ENCODE results near the gene ZNF492. TPM values are rescaled to one million over a fixed set of nuclear protein-coding genes. Genes with fewer than 3 reads are reported as not detected.

Gene ZNF492
- total RNA-seq, result 0.57 and 0.65 TPM in 2 replicates

DNA sequence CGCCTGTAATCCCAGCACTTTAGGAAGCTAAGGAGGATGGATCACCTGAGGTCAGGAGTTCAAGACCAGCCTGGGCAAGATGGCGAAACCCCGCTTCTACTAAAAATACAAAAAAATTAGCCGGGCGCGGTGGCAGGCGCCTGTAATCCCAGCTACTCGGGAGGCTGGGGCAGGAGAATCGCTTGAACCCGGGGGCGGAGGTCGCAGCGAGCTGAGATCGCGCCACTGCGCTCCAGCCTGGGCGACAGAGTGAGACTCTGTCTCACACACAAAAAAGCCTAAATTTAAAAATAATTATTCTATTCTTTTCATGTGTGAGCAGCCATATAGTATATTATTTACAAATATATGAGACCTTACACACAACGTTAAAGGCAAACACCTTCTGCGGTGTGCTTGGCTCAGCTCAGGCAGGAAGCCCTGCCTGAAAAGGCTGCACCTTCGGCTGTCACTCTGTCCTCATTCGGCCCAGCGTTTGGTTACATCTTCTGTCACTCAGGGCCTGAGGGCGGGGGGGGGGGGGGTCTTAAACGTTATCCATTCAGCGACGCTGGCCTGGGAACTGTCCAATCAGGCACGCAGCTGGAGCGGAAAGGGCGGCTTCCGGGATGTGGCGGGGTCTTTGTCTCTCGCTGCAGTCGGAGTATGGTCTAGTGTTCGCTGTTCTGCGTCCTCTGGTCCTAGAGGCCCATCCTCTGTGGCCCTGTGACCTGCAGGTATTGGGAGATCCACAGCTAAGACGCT is at the start of gene ZNF492:
Gene ZNF492, plus strand, starts transcription at position 619 of the 744 bp plus-strand sequence. CDS start 19,076 bp downstream, outside the sequence.

Other genes with a start within 250 kb of the ZNF492 start
- gene ZNF98, start 212.0 kb upstream of the ZNF492 start, total RNA-seq, result 0.06 TPM in 1 of 2 replicates, not detected in the other
- gene ZNF99, start 149.8 kb downstream of the ZNF492 start, total RNA-seq, result not detected in 2 replicates
- gene ZNF723, start 198.0 kb downstream of the ZNF492 start, total RNA-seq, result not detected in 2 replicates